ENCODE measurements around the gene NDUFAF4. TPM values are rescaled to one million over a fixed set of nuclear protein-coding genes. Genes with fewer than 3 reads are reported as not detected.

Gene NDUFAF4
- total RNA-seq, 1 experiment from 2014 or later = 50.9 TPM

GRCh38 chr6:96862560-96862959 lies 35.1 kb downstream of the NDUFAF4 start:
- no peaks in the 10 kb centered on the region for H3K36me3 Mint-ChIP-seq (ENCODE audit: insufficient read depth, unreplicated experiment)
- intact Hi-C loops (cut with micrococcal nuclease; ENCODE audit: unreplicated experiment) = no loop called here
- H3K4me3 Mint-ChIP-seq (ENCODE audit: low read depth, unreplicated experiment) = no peak overlapping the region
- DNase-seq = no peak
- peaks cover 3% of the 10 kb centered on the region for H3K9me3 Mint-ChIP-seq (ENCODE audit: low read depth, unreplicated experiment)
- no TSS peak for BruUV-seq (replicated peaks)
- peaks cover 14% of the 10 kb centered on the region for H3K27me3 Mint-ChIP-seq (ENCODE audit: unreplicated experiment)
- no peak overlapping the region for H3K27ac Mint-ChIP-seq (ENCODE audit: unreplicated experiment)
- H3K4me1 Mint-ChIP-seq (ENCODE audit: low read depth, unreplicated experiment) = no peaks in the 10 kb centered on the region
- no peak for TF ChIP-seq CTCF (IDR thresholded peaks at IDR 0.05; ENCODE audit: unreplicated experiment)
- CTCF ChIA-PET = no interaction called here

GRCh38 chr6:96861588-96861987 lies 36.1 kb downstream of the NDUFAF4 start:
- DNase-seq = no peak
- no peaks in the 10 kb centered on the region for H3K36me3 Mint-ChIP-seq (ENCODE audit: insufficient read depth, unreplicated experiment)
- H3K4me3 Mint-ChIP-seq (ENCODE audit: low read depth, unreplicated experiment) = no peak overlapping the region
- no TSS peak for BruUV-seq (replicated peaks)
- no peak for TF ChIP-seq CTCF (IDR thresholded peaks at IDR 0.05; ENCODE audit: unreplicated experiment)
- intact Hi-C loops (cut with micrococcal nuclease; ENCODE audit: unreplicated experiment) = no loop called here
- peaks cover 3% of the 10 kb centered on the region for H3K9me3 Mint-ChIP-seq (ENCODE audit: low read depth, unreplicated experiment)
- peaks cover 14% of the 10 kb centered on the region for H3K27me3 Mint-ChIP-seq (ENCODE audit: unreplicated experiment)
- CTCF ChIA-PET = no interaction called here
- H3K27ac Mint-ChIP-seq (ENCODE audit: unreplicated experiment) = no peak overlapping the region
- H3K4me1 Mint-ChIP-seq (ENCODE audit: low read depth, unreplicated experiment) = no peaks in the 10 kb centered on the region

- intact Hi-C loops (cut with micrococcal nuclease; ENCODE audit: unreplicated experiment) = no loop called here
- no peak overlapping the region for H3K27ac Mint-ChIP-seq (ENCODE audit: unreplicated experiment)
- no peak for DNase-seq
- H3K9me3 Mint-ChIP-seq (ENCODE audit: low read depth, unreplicated experiment) = peaks cover 5% of the 10 kb centered on the region
- BruUV-seq (replicated peaks) = no TSS peak
- H3K27me3 Mint-ChIP-seq (ENCODE audit: unreplicated experiment) = peaks cover 14% of the 10 kb centered on the region
- H3K4me1 Mint-ChIP-seq (ENCODE audit: low read depth, unreplicated experiment) = no peaks in the 10 kb centered on the region
- no peak overlapping the region for H3K4me3 Mint-ChIP-seq (ENCODE audit: low read depth, unreplicated experiment)
- TF ChIP-seq CTCF (IDR thresholded peaks at IDR 0.05; ENCODE audit: unreplicated experiment) = no peak
- CTCF ChIA-PET = no interaction called here
- H3K36me3 Mint-ChIP-seq (ENCODE audit: insufficient read depth, unreplicated experiment) = no peaks in the 10 kb centered on the region
Observed at GRCh38 chr6:96856856-96857255, 40.8 kb downstream of the NDUFAF4 start.

- Mint-ChIP-seq H3K27me3 (ENCODE audit: unreplicated experiment) (no peaks in the 10 kb centered on the region), H3K4me1 (ENCODE audit: low read depth, unreplicated experiment) (no peaks in the 10 kb centered on the region), H3K27ac (ENCODE audit: unreplicated experiment) (no peak overlapping the region), H3K36me3 (ENCODE audit: insufficient read depth, unreplicated experiment) (no peaks in the 10 kb centered on the region), H3K9me3 (ENCODE audit: low read depth, unreplicated experiment) (peaks cover 3% of the 10 kb centered on the region), H3K4me3 (ENCODE audit: low read depth, unreplicated experiment) (no peak overlapping the region)
- BruUV-seq (replicated peaks) = no TSS peak
- CTCF ChIA-PET = no interaction called here
- intact Hi-C loops (cut with micrococcal nuclease; ENCODE audit: unreplicated experiment) = no loop called here
- DNase-seq = no peak
- no peak for TF ChIP-seq CTCF (IDR thresholded peaks at IDR 0.05; ENCODE audit: unreplicated experiment)
Observed at GRCh38 chr6:96853083-96853482, 44.6 kb downstream of the NDUFAF4 start.

GRCh38 chr6:96852605-96853004 lies 45.1 kb downstream of the NDUFAF4 start:
- DNase-seq = no peak
- intact Hi-C loops (cut with micrococcal nuclease; ENCODE audit: unreplicated experiment) = no loop called here
- Mint-ChIP-seq H3K9me3 (ENCODE audit: low read depth, unreplicated experiment) (peaks cover 3% of the 10 kb centered on the region), H3K4me3 (ENCODE audit: low read depth, unreplicated experiment) (no peak overlapping the region), H3K27ac (ENCODE audit: unreplicated experiment) (no peak overlapping the region), H3K36me3 (ENCODE audit: insufficient read depth, unreplicated experiment) (no peaks in the 10 kb centered on the region), H3K27me3 (ENCODE audit: unreplicated experiment) (no peaks in the 10 kb centered on the region), H3K4me1 (ENCODE audit: low read depth, unreplicated experiment) (no peaks in the 10 kb centered on the region)
- BruUV-seq (replicated peaks) = no TSS peak
- no peak for TF ChIP-seq CTCF (IDR thresholded peaks at IDR 0.05; ENCODE audit: unreplicated experiment)
- CTCF ChIA-PET = no interaction called here

Measured in Calu3 (cell line).